ENCODE data around the gene MICU1.

DNA sequence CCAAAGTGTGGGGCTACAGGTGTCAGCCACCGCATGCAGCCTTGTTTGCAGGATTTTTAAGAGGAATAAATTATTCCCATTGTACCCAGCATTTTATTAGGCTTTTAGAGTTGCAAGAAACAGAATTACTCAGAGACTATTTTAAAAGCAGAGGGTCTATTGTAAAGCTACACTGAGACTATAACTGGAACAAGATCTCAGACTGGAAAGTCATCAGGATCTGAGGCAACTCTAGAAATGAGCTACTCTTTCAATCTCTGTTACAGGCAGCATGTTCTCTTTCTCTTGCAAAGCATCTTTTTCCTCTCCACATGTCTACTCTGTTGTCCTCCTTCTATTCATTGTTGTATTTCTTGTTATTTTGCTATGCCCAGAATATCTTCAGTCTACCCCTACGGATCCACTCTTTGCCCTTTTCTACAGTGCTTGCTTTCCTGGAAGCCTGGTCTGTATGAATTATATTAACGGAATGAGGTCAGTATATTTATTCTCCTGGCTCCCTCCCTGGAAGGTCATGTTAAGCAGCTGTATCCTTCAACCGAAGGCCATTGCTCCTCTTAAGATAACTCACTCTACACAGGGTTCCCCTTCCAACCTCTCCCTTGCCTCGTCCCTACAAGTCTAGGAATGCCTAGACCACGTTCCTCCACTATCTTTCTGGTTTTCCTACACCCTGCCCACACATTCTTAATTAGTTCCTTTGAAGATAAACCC lies 27.7 kb upstream of the MICU1 start:
- TF ChIP-seq POLR2AphosphoS5 (IDR thresholded peaks at IDR 0.05; ENCODE audit: low read depth, low read length) (no peak), POLR2A (IDR thresholded peaks at IDR 0.05; ENCODE audit: low read depth, low read length) (no peak)
